Kidney glomerular epithelial cell (primary cell): ENCODE results near the gene INPP5K.

Source experiments
- DNase-seq: peaks from one replicate; lab custom pipeline; 2025; lab: John Stamatoyannopoulos, UW

Gene INPP5K

GRCh38 chr17:1505586-1505985, 10.8 kb downstream of the INPP5K start:
- no peak for DNase-seq

GRCh38 chr17:1504866-1505265, 11.5 kb downstream of the INPP5K start:
- no peak for DNase-seq

GRCh38 chr17:1503699-1504098, 12.7 kb downstream of the INPP5K start:
- no peak for DNase-seq

- DNase-seq: no peak
These were observed 17.5 kb downstream of the INPP5K start for GRCh38 chr17:1498869-1499268.

GRCh38 chr17:1498233-1498632, 18.2 kb downstream of the INPP5K start:
- no peak for DNase-seq

GRCh38 chr17:1497831-1498230, 18.6 kb downstream of the INPP5K start:
- no peak for DNase-seq

- DNase-seq: no peak
These were observed 19.5 kb downstream of the INPP5K start for GRCh38 chr17:1496869-1497268.

- no peak for DNase-seq
These were observed 21.0 kb downstream of the INPP5K start for GRCh38 chr17:1495265-1495989.

- no peak for DNase-seq
These were observed 21.6 kb downstream of the INPP5K start for GRCh38 chr17:1494736-1495253.

- no peak for DNase-seq
These were observed 22.2 kb downstream of the INPP5K start for GRCh38 chr17:1494203-1494602.

- DNase-seq: no peak
These were observed 23.0 kb downstream of the INPP5K start for GRCh38 chr17:1493291-1493980.

- no peak for DNase-seq
These were observed 23.9 kb downstream of the INPP5K start, which contains the start of gene MYO1C for GRCh38 chr17:1492249-1493206. MYO1C (minus strand) TSS chr17:1492686; CDS start chr17:1492487, 199 bp downstream.

GRCh38 chr17:1491443-1492248, 24.8 kb downstream of the INPP5K start:
- peak; percentile 19 for DNase-seq

GRCh38 chr17:1490643-1491442, 25.6 kb downstream of the INPP5K start:
- no peak for DNase-seq

- no peak for DNase-seq
These were observed 27.6 kb downstream of the INPP5K start for GRCh38 chr17:1488826-1489270.

- peak; percentile 70 for DNase-seq
These were observed 28.2 kb downstream of the INPP5K start for GRCh38 chr17:1487939-1488825.

- DNase-seq: peak; percentile 52
These were observed 29.4 kb downstream of the INPP5K start for GRCh38 chr17:1486802-1487695.
